Fibroblast of villous mesenchyme (primary cell): ENCODE data around the gene TDRD9. TPM values are rescaled to one million over a fixed set of nuclear protein-coding genes. Genes with fewer than 3 reads are reported as not detected.

Experiments used
- DNase-seq: peaks from one replicate; pipeline ENCODE4 v3.0.0-alpha.2; 2010; ENCODE audit warnings: low read depth
- H3K4me3 ChIP-seq: 2 replicates; pipeline ENCODE4 v1.5.1; 2011; ENCODE audit warnings: low read depth, mild to moderate bottlenecking, low read length
- total RNA-seq: library from RNA; depleted of rRNA; stranded (reverse); fragments of >200 nt; gene quantifications from 2 replicates; pipeline ENCODE4 v1.2.3, GENCODE V29; 2012
- TF ChIP-seq, protein P1 (sequence below): IDR thresholded peaks from 2 replicates; pipeline ENCODE4 v1.5.1; 2012; ENCODE audit warnings: low read depth, mild to moderate bottlenecking, low read length; ENCODE audit not compliant: insufficient read depth

Gene TDRD9
- total RNA-seq, 1 donor: 0.86 TPM

DNA sequence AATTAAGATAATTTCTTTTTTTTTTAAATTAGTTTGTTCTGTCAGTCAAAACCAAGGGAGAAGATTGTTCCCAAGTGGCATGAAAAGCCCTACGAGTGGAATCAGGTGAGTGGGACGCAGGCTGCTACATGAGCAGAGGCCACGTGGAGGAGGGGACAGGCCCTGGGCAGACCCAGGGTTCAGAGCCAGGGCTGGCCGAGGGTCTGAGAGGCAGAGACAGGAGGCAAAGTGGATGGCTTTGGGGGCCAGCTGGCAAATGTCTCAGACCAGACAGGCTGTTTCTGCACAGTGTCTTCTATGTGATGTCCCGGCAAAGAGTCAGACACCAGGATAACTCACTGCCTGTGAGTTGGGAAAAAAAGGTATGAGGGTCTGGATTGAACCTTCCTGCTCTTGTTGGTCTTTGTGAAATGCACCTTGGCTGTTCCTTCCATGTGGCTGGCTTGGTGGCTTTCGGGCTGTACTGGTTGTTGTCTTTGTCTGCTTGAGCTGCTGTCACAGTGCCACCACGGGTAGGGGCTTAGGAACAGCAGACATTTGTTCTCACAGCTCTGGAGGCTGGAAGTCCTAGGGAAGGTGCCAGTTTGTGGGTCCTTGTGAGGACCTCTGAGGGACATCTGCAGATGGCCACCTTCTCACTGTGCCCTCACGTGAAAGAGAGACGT lies 121.5 kb downstream of the TDRD9 start:
- H3K4me3 ChIP-seq: no peak overlapping the region
- TF ChIP-seq, protein P1, sequence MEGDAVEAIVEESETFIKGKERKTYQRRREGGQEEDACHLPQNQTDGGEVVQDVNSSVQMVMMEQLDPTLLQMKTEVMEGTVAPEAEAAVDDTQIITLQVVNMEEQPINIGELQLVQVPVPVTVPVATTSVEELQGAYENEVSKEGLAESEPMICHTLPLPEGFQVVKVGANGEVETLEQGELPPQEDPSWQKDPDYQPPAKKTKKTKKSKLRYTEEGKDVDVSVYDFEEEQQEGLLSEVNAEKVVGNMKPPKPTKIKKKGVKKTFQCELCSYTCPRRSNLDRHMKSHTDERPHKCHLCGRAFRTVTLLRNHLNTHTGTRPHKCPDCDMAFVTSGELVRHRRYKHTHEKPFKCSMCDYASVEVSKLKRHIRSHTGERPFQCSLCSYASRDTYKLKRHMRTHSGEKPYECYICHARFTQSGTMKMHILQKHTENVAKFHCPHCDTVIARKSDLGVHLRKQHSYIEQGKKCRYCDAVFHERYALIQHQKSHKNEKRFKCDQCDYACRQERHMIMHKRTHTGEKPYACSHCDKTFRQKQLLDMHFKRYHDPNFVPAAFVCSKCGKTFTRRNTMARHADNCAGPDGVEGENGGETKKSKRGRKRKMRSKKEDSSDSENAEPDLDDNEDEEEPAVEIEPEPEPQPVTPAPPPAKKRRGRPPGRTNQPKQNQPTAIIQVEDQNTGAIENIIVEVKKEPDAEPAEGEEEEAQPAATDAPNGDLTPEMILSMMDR: no peak
- DNase-seq: no peak

- TF ChIP-seq, protein P1: no peak
- no peak overlapping the region for H3K4me3 ChIP-seq
- no peak for DNase-seq
These were observed 123.0 kb downstream of the TDRD9 start for GRCh38 chr14:104051092-104051813.

DNA sequence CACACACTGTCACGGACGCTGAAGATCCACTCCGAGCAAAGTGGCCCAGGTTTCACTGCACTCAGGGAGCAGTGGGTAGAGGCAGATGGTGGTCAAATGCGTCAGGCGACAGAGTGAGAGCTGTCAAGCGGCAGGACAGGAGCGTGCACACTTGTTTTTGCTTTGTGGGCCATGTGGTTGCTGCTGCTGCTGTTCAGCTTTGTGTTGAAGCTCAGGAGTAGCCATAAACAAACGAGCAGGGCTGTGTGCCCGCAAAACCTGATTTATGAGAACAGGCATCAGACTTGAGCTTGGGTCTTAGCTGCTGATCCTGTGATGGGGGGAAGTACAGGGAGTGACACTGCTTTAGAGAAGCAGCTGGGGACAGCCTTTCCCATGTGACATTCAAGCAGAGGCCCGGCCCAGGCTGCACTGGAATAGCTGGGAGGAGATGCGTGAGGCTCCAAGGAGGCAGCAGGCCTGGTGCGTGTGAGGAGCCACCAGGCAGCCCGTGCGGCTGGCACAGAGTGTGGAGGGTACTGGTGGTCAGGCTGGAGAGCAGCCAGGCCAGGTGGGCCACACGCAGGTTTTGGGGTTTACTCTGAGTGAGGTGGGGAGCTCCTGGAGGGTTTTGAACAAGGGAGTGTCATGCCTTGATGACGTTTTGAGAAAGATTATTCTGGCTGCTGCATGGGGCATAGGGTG lies 126.1 kb downstream of the TDRD9 start:
- no peak overlapping the region for H3K4me3 ChIP-seq
- TF ChIP-seq, protein P1: no peak

DNA sequence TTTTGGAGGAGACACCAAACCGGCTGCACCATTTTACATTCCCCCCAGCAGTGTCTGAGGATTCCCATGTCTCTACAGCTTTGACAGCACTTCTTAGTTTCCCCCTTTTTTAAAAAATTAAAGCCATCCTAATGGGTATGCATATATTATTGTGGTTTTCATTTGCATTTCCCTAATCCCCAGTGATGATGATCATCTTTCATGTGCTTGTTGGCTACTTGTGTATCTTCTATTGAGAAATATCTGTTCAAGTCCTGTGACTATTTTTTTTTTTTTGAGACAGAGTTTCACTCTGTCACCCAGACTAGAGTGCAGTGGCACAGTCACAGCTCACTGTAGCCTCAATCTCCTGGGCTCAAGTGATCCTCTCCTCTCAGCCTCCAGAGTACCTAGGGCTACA lies 134.0 kb downstream of the TDRD9 start:
- TF ChIP-seq, protein P1: no peak
- no peak for DNase-seq
- H3K4me3 ChIP-seq: no peak overlapping the region

More for the DNA sequence above, 126.1 kb downstream of the TDRD9 start:
- no peak for DNase-seq

- no peak for DNase-seq
- H3K4me3 ChIP-seq: no peak overlapping the region
- TF ChIP-seq, protein P1: no peak
These were observed 135.7 kb downstream of the TDRD9 start for GRCh38 chr14:104064003-104064402.

DNA sequence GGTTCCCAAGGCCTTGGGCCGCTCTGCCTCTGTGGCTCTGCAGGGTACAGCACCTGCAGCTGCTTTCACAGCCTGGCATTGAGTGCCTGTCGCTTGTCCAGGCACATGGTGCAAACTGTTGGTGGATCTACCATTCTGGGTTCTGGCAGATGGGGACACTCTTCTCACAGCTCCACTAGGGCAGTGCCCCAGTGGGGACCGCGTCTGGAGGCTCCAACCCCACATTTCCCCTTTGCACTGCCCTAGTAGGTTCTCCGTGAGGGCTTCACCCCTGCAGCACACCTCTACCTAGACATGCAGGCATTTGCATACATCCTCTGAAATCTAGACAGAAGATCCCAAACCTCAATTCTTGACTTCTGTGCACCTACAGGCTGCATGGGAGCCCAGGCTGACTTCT lies 138.0 kb downstream of the TDRD9 start:
- TF ChIP-seq, protein P1: no peak
- H3K4me3 ChIP-seq: no peak overlapping the region
- no peak for DNase-seq
